Nephron progenitor cell (in vitro differentiated cells): ENCODE data around the gene KRTAP3-1.
"Not testable (repeated sequence)": the region's sequence is repeated elsewhere in the genome, so short reads cannot be mapped to it uniquely, and the experiment has no call there.

Experiments
- DNase-seq: peaks from one replicate; pipeline ENCODE4 v3.0.0; 2021
- H3K27ac Mint-ChIP-seq: 2 replicates; pipeline ENCODE4 v1.8.0; 2021; ENCODE audit warnings: mild to moderate bottlenecking, moderate library complexity, mixed read lengths
- H3K27me3 Mint-ChIP-seq: 2 replicates; pipeline ENCODE4 v1.8.0; 2021; ENCODE audit warnings: mild to moderate bottlenecking, low read depth, mixed read lengths; ENCODE audit not compliant: poor library complexity
- H3K36me3 Mint-ChIP-seq: 2 replicates; pipeline ENCODE4 v1.8.0; 2021; ENCODE audit warnings: low read depth, mixed read lengths
- H3K4me1 Mint-ChIP-seq: 2 replicates; pipeline ENCODE4 v1.8.0; 2021; ENCODE audit warnings: mixed read lengths
- H3K4me3 Mint-ChIP-seq: 2 replicates; pipeline ENCODE4 v1.8.0; 2021; ENCODE audit warnings: mild to moderate bottlenecking, moderate library complexity, mixed read lengths
- H3K9me3 Mint-ChIP-seq: 2 replicates; pipeline ENCODE4 v1.8.0; 2021; ENCODE audit warnings: mild to moderate bottlenecking, moderate library complexity, mixed read lengths
- CTCF ChIP-seq: fragments of 200-600 bp; sonication (generic); IDR thresholded peaks from 2 replicates; pipeline ENCODE4 v1.5.0; 2021; ENCODE audit warnings: antibody characterized with exemption

The KRTAP3-1 gene

GRCh38 chr17:41048441-41048840, 39.5 kb upstream of the KRTAP3-1 start:
- no peak for TF ChIP-seq CTCF
- no peak for DNase-seq
- peaks cover 3% of the 10 kb centered on the region for H3K27me3 Mint-ChIP-seq
- H3K27ac Mint-ChIP-seq: no peak overlapping the region
- no peak overlapping the region for H3K4me3 Mint-ChIP-seq
- H3K4me1 Mint-ChIP-seq: no peaks in the 10 kb centered on the region
- H3K9me3 Mint-ChIP-seq: peaks cover 17% of the 10 kb centered on the region
- no peaks in the 10 kb centered on the region for H3K36me3 Mint-ChIP-seq

GRCh38 chr17:41046735-41047465, 38.0 kb upstream of the KRTAP3-1 start, which contains the start of gene KRTAP2-1:
Gene KRTAP2-1, minus strand, starts transcription at chr17:41047316. Its CDS starts 49 bp downstream, at chr17:41047267.
- not testable (repeated sequence) for H3K36me3 Mint-ChIP-seq, DNase-seq, H3K27ac Mint-ChIP-seq, H3K27me3 Mint-ChIP-seq, H3K4me1 Mint-ChIP-seq, H3K4me3 Mint-ChIP-seq
- H3K9me3 Mint-ChIP-seq: peaks cover 17% of the 10 kb centered on the region

GRCh38 chr17:41042953-41043352, 34.0 kb upstream of the KRTAP3-1 start:
- no peak for TF ChIP-seq CTCF
- Mint-ChIP-seq H3K27ac (no peak overlapping the region), H3K36me3 (no peaks in the 10 kb centered on the region), H3K9me3 (peaks cover 17% of the 10 kb centered on the region), H3K4me1 (no peaks in the 10 kb centered on the region), H3K4me3 (no peak overlapping the region), H3K27me3 (peaks cover 3% of the 10 kb centered on the region)
- no peak for DNase-seq

DNA sequence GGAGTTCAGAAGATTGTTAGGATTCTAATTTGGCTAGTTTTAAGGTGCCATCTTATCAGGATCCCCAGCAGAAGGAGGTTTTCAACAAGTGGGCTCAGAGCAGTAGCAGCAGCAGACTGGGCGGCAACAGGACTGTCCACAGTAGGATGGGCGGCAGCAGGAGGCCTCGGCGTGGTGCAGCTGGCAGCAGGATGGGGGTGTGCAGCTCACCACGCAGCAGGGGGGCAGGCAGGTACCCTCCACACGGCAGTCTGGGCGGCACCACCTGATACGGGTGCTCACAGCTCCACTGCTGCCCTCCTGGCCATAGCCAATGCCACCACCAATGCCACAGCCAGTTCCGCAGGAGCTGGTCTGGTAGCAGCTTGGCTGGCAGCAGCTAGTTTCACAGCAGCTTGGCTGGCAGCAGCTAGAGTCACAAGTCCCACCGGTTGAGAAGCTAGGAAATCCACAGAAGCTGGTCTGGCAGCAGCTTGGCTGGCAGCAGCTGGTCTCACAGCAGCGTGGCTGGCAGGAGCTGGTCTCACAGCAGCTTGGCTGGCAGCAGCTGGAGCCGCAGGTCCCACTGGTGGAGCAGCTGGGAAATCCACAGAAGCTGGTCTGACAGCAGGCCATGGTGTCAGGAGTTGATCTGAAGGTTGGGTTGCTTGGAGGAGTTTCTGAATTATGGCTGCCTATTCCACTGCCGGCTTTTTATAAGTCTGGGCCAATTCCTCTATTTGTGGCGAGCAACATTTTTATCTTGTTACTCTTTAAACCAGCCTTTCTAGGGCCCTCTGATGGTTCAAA, 32.0 kb upstream of the KRTAP3-1 start, which contains the start of gene KRTAP1-1:
Gene KRTAP1-1, minus strand, starts transcription at position 668 of the 789 bp plus-strand sequence. Its CDS starts 53 bp downstream, at position 615.
- H3K36me3 Mint-ChIP-seq, H3K4me3 Mint-ChIP-seq, H3K27me3 Mint-ChIP-seq, H3K4me1 Mint-ChIP-seq, DNase-seq, H3K27ac Mint-ChIP-seq: not testable (repeated sequence)
- peaks cover 17% of the 10 kb centered on the region for H3K9me3 Mint-ChIP-seq

DNA sequence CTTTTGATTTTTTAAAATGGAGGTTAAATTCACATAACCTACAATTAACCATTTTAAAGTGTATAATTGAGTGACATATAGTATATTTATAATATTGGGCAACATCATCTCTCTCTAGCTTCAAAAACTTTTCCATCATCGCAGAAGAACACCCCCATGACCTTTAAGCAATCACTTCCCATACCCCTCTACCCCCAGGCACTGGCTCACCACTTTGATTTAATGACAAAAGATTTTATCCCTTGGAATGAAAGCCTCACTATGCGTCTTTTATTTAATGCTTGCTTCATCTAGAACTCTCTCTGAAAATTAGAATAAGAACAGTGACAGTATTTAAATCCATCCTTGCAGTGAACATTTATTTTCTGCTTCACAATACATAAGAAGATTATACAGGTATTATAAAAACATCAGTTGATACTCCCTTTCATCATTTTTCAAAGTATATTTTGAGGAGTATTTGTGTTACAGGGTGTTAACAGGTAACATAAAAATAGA, 29.0 kb upstream of the KRTAP3-1 start:
- DNase-seq: no peak
- Mint-ChIP-seq H3K9me3 (peaks cover 7% of the 10 kb centered on the region), H3K4me1 (no peaks in the 10 kb centered on the region), H3K36me3 (no peaks in the 10 kb centered on the region), H3K4me3 (no peak overlapping the region), H3K27ac (no peak overlapping the region), H3K27me3 (peaks cover 3% of the 10 kb centered on the region)
- TF ChIP-seq CTCF: no peak

GRCh38 chr17:41034346-41034935, 25.5 kb upstream of the KRTAP3-1 start, which contains the start of gene KRTAP1-3:
Gene KRTAP1-3, minus strand, starts transcription at chr17:41034874. Its CDS starts 53 bp downstream, at chr17:41034821.
- DNase-seq, H3K27me3 Mint-ChIP-seq, H3K27ac Mint-ChIP-seq, H3K9me3 Mint-ChIP-seq, H3K4me1 Mint-ChIP-seq, H3K36me3 Mint-ChIP-seq, H3K4me3 Mint-ChIP-seq: not testable (repeated sequence)

DNA sequence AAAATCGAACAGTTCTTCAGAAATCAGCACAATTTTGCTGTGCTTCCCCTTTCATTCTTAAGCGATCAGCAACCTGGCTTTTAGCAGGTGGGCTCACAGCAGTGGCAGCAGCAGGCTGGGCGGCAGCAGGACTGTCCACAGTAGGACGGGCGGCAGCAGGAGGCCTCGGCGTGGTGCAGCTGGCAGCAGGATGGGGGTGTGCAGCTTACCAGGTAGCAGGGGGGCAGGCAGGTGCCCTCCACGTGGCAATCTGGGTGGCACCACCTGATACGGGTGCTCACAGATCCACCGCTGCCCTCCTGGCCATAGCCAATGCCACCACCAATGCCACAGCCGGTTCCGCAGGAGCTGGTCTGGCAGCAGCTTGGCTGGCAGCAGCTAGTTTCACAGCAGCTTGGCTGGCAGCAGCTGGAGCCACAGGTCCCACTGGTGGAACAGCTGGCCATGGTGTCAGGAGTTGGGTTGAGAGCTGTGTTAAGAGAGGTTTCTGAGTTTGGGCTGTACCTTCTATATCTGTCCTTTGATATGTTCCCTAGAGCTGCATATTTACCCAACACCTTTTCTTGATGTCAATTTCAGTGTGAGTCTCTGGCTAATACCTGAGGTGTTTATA, 20.8 kb upstream of the KRTAP3-1 start, which contains the start of gene KRTAP1-4:
Gene KRTAP1-4, minus strand, starts transcription at position 563 of the 613 bp plus-strand sequence. Its CDS starts 117 bp downstream, at position 446.
- H3K27me3 Mint-ChIP-seq: peaks cover 4% of the 10 kb centered on the region
- H3K4me3 Mint-ChIP-seq: no peak within 1 kb of the TSS
- no peaks in the 10 kb centered on the region for H3K4me1 Mint-ChIP-seq
- TF ChIP-seq CTCF: no peak
- H3K27ac Mint-ChIP-seq: no peak within 1 kb of the TSS
- no peak for DNase-seq
- no peaks in the 10 kb centered on the region for H3K9me3 Mint-ChIP-seq
- H3K36me3 Mint-ChIP-seq: no peaks in the 10 kb centered on the region
